Upper lobe of left lung (tissue), 6 donors: ENCODE data around the gene SHLD2. TPM values are rescaled to one million over a fixed set of nuclear protein-coding genes. Genes with fewer than 3 reads are reported as not detected.
"Not testable (repeated sequence)": the region's sequence is repeated elsewhere in the genome, so short reads cannot be mapped to it uniquely, and the experiment has no call there.

Source experiments
- ATAC-seq, 2 donors: fragments of 200-7000 bp; cut with Tn5 transposase; one replicate each; pipeline ENCODE4 v1.9.1; 2022; ENCODE audit warnings: mild to moderate bottlenecking in 2 of 2, moderate library complexity in 2 of 2; ENCODE audit not compliant: low FRiP score in 2 of 2
- DNase-seq, 2 donors: peaks; one replicate each; pipeline ENCODE4 v3.0.0-alpha.2; 2019 to 2020
- H3K27ac ChIP-seq, 4 donors: fragments of 200-600 bp; sonication (generic); one replicate each; pipeline ENCODE4 v1.5.1; 2016 to 2019
- H3K27me3 ChIP-seq, 4 donors: fragments of 200-600 bp; sonication (generic); one replicate each; pipeline ENCODE4 v1.5.1; 2017 to 2019
- H3K36me3 ChIP-seq, 4 donors: fragments of 200-600 bp; sonication (generic); one replicate each; pipeline ENCODE4 v1.5.1; 2016 to 2019
- H3K4me1 ChIP-seq, 4 donors: fragments of 200-600 bp; sonication (generic); one replicate each; pipeline ENCODE4 v1.5.1; 2018 to 2019
- H3K4me3 ChIP-seq, 4 donors: fragments of 200-600 bp; sonication (generic); one replicate each; pipeline ENCODE4 v1.5.1; 2017 to 2019; ENCODE audit warnings: mild to moderate bottlenecking in 2 of 4, moderate library complexity in 1 of 4
- H3K9me3 ChIP-seq, 4 donors: fragments of 200-600 bp; sonication (generic); one replicate each; pipeline ENCODE4 v1.5.1; 2018 to 2019
- POLR2AphosphoS5 ChIP-seq, 2 donors: sonication (generic); formaldehyde crosslinking; IDR thresholded peaks; one replicate each; pipeline ENCODE4 v1.5.1; 2017; ENCODE audit warnings: antibody characterized with exemption in 2 of 2
- WGBS, 2 donors: methylation state at CpG; one replicate each; pipeline ENCODE4 v1.1.5; 2017 to 2018; 5-methylcytosine and 5-hydroxymethylcytosine counted together
- total RNA-seq, 6 donors: library from RNA; depleted of rRNA in 4 of 6; stranded (reverse); fragments of >200 nt in 4 of 6; gene quantifications; one replicate each; pipeline versions ENCODE4 v1.1.0 to v1.2.1, GENCODE V29; 2016 to 2021
- donor health status: DM: no; HTN: no; CAD: no; lungs with moderate emphysema.
- donor health status: DM: no; HTN: yes; CAD: no; lungs with severe emphysema.

The SHLD2 gene
- total RNA-seq, 6 donors from 2014 or later, result 19.8 to 38.7 (median 26.4) TPM

DNA sequence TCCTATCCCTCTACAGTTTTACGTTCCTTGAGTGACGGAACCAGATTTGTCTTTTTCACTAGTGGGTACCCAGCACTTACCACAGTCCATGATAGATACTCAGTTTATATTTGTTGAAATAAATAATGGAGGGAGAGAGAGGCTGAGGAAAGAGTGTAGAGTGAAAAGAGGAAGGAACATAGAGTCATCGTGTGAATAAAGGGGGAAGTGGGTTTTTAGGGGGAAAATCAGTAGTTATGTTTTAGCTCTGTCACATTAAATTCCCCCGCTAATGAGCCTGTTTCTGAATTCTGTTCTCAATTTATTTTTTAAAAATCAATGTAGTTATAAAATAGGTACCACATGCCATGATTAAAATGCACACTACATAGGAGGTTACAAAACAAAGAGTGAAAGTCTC lies 91.0 kb downstream of the SHLD2 start:
- not testable (repeated sequence) for H3K27ac ChIP-seq, H3K9me3 ChIP-seq, H3K27me3 ChIP-seq, H3K4me3 ChIP-seq, H3K4me1 ChIP-seq, DNase-seq
- 83 to 87% methylated on average over 3 to 4 of the region's 4 CpGs for WGBS, 2 donors
- peaks cover 0 to 11% (median 0%) of the 10 kb centered on the region in 4 donors for H3K36me3 ChIP-seq
- peak in 1 of 2 donors; percentile 45 for ATAC-seq

DNA sequence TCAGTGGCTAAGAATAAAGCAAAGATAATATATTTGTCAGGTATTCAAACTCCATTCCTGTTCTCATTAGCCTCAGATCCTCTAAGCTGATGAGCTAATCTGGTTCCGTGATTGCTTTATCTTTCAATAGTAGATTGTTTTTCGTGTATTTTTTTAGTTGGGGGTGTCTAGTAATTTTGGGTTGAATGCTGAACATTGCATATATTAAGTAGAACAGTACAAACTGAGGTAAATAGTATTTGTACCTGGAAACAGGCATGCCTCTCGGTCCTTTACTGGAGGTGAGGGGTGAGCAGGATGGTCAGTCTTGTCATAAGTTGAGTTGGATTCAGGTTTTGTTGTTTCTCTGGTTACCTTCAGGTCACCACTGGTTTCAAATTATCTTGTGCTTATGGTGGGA lies 92.6 kb downstream of the SHLD2 start:
- H3K36me3 ChIP-seq, result peaks cover 0 to 15% (median 0%) of the 10 kb centered on the region in 4 donors
- H3K4me1 ChIP-seq, ATAC-seq, H3K27me3 ChIP-seq, DNase-seq, H3K4me3 ChIP-seq, H3K9me3 ChIP-seq, H3K27ac ChIP-seq: not testable (repeated sequence)
- 83 to 93% methylated on average over 3 of the region's 3 CpGs for WGBS, 2 donors

DNA sequence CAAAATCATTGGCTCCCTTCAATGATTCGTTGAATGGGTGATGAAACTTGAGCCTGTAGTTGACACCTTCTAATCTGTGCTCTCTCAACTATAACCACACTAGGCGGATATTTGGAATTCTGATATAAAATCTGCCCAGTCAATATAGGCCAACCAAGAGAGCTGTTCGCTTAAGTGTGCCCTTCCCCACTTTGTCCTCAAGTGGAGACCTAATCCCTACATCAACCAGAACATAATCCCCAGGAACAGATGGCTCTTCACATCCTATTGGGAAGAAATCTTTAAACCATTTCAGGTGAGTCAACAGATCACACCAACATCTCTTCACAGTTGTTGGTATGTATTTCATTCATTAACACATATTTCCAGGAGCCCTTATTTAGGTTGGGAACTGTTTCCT lies 96.8 kb downstream of the SHLD2 start:
- 98 to 99% methylated on average over 3 of the region's 3 CpGs for WGBS, 2 donors
- H3K27me3 ChIP-seq, H3K4me1 ChIP-seq, H3K9me3 ChIP-seq, DNase-seq, H3K4me3 ChIP-seq, ATAC-seq, H3K27ac ChIP-seq: not testable (repeated sequence)
- peaks cover 0 to 14% (median 0%) of the 10 kb centered on the region in 4 donors for H3K36me3 ChIP-seq

DNA sequence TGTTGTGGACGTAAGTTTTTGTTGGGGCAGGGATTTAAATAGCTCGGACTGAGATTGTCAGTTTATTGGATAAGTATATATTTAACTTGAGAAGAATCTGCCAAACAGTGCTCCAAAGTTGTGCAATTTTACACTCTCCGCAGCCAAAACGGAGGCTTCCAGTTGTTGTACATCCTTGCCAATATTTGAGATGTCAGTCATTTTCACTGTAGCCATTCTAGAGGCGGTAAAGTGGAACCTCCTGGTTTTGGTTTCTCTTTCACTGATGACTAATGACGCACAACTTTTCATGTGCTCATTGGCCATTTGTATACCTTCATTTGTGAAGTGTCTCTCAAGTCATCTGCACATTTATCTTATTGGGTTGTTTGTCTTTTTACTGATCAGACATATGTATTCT lies 105.9 kb downstream of the SHLD2 start:
- Histone ChIP-seq H3K27ac (peak overlapping the region in 1 of 4 donors; percentile 35), H3K4me3 (peak overlapping the region in 3 of 4 donors; percentile 18 to 35 (median 25)), H3K4me1 (peaks cover 0 to 18% (median 2%) of the 10 kb centered on the region in 4 donors)
- H3K27me3 ChIP-seq, H3K36me3 ChIP-seq, H3K9me3 ChIP-seq: not testable (repeated sequence)
- WGBS, 2 donors, result 29 to 34% methylated on average over 6 of the region's 6 CpGs
- TF ChIP-seq POLR2AphosphoS5 (IDR thresholded peaks at IDR 0.05), result peak in 1 of 2 donors; percentile 40
- peak in 1 of 2 donors; percentile 60 for ATAC-seq
- DNase-seq, result peak in 1 of 2 donors; percentile 32

DNA sequence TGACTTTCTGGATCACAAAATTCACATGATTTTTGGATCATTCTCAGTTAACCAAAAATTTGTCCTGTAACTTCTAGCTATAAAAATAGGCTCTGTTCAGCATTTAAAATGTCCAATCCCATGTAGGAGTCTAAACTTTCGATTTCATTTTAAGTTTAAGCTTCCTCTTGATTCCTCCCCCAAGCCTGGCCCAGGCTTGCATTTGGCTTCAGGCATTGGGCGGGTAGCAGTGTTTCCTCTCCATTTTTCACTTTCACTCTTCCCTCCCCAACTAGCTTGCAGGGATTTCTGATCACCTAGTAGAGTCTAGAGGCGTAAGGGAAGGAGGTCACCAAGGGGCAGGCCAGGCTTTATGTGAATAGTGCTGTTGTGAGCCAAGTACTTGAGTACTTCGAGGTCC lies 109.8 kb downstream of the SHLD2 start:
- not testable (repeated sequence) for H3K36me3 ChIP-seq, H3K27me3 ChIP-seq, H3K9me3 ChIP-seq, DNase-seq, H3K4me3 ChIP-seq
- peak; percentile 31 to 70 for ATAC-seq
- WGBS, 2 donors, result 5 to 13% methylated on average over 2 of the region's 4 CpGs
- Histone ChIP-seq H3K27ac (peak overlapping the region in 1 of 4 donors; percentile 86), H3K4me1 (peaks cover 0 to 18% (median 2%) of the 10 kb centered on the region in 4 donors)

DNA sequence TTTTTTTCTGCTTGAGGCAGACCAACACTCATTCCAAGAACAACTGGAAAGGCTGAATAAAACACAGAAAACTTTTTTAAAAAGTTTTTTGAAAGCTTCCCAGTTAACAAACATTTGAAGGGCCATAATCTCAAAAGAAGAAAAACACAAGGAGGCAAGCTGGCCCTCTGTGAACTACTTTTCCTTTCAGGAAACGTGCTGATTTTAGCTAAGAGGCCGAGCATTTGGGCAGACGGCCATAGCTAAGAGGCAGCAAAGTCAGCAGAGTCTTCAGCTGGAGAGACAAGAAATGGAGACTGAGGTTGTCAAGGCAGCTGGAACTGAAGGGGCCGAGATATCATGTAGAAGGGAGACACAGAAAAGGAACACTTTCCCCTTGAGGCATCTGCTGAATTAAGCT lies 111.9 kb downstream of the SHLD2 start:
- not testable (repeated sequence) for H3K9me3 ChIP-seq, DNase-seq, H3K4me3 ChIP-seq, H3K27me3 ChIP-seq, H3K36me3 ChIP-seq, ATAC-seq
- WGBS, 2 donors, result 25 to 34% methylated on average over 4 of the region's 4 CpGs
- Histone ChIP-seq H3K4me1 (peaks cover 0 to 18% (median 2%) of the 10 kb centered on the region in 4 donors), H3K27ac (peak overlapping the region in 1 of 4 donors; percentile 48)

DNA sequence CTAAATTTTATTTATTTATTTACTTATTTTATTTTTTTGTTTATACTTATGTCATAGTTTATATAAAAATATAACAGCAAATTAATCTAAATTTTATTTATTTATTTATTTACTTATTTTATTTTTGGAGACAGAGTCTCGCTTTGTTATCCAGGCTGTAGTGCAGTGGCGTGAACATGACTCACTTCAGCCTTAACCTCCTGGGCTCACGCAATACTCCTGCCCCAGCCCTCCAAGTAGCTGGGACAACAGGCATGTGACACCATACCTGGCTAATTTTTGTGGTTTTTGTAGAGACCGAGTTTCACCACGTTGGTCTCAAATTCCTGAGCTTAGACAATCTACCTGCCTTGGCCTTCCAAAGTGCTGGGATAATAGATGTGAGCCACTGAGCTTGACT lies 115.3 kb downstream of the SHLD2 start:
- not testable (repeated sequence) for H3K4me3 ChIP-seq, H3K27ac ChIP-seq, ATAC-seq, H3K9me3 ChIP-seq, H3K36me3 ChIP-seq, DNase-seq, H3K27me3 ChIP-seq
- peaks cover 0 to 10% (median 1%) of the 10 kb centered on the region in 4 donors for H3K4me1 ChIP-seq
- WGBS, 2 donors, result 90 to 93% methylated on average over 5 of the region's 5 CpGs

DNA sequence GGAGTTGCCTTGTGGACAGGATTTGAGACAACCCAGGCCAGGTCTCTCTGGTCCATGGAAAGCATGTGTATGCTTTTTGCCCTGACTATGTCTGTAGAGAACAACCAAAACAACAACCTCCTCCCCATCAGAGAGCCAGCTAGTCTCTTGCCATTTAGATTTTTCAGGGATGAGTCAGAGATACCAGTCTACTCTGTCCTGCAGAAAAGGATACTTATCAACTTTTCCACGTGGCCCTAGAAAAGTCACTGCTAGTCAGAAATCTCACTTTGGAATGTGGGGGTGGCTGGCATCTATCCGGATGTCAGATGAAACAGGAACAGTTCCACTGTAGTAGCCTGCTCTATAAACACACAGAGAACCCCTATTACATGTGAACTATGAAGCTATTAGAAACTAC lies 116.8 kb downstream of the SHLD2 start:
- DNase-seq, H3K27ac ChIP-seq, H3K36me3 ChIP-seq, ATAC-seq, H3K27me3 ChIP-seq, H3K9me3 ChIP-seq, H3K4me3 ChIP-seq: not testable (repeated sequence)
- peaks cover 0 to 18% (median 6%) of the 10 kb centered on the region in 4 donors for H3K4me1 ChIP-seq
- WGBS, 2 donors, result 60 to 70% methylated on average over 2 of the region's 2 CpGs

DNA sequence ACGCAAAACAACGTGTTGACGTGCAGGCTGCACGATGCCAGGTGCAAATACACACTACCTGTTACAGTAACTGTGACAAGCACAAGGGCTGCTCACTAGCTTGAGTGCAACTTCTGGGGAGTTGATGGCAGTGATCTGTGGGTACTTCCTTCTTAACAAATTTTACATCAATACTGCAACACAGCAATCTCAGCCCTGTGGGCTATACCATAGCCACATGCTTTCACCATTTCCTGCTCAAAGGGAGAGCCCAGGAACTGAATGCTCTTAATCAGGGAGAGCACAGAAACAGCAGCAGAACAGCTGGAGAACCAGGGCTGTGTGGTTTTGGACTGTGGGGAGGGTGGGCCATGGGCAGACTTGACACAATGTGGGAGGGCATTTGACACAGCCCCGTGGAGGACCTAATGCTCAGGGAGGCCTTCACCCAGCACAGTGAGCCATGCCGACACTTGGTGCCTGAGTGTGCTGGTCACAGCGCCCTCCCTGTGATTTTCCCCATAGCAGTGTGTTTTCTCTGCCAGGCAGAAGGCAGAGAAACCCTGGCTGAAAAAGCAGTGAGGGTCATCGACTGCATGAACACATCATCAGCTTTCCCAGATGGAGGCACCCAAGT lies 118.3 kb downstream of the SHLD2 start:
- ATAC-seq, result peak; percentile 43 to 56
- not testable (repeated sequence) for H3K9me3 ChIP-seq, DNase-seq, H3K27me3 ChIP-seq, H3K4me3 ChIP-seq, H3K27ac ChIP-seq, H3K36me3 ChIP-seq
- peaks cover 0 to 18% (median 6%) of the 10 kb centered on the region in 4 donors for H3K4me1 ChIP-seq
- WGBS, 2 donors, result 74% methylated on average over 4 of the region's 8 CpGs; no CpG with 5 or more reads in 1 of the 2 donors

DNA sequence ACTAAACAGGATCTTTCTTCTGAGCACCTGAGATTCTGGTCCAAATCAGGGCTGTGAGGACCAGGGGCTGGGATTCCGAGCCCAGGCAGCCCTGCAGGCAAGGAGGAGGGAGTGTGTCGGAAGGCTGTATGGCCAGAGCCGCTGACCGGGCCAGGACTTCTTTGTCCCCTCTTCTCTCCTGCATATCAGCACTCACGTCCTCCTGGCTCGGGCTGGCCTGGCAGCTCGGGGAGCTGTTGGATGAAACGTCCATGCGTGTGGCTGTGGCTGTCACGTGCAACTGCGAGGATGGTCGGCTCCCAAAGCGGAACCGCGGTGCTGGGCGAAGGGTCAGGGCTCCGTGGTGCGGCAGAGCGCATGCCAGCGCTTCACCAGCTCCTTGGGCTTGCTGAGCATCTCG lies 118.8 kb downstream of the SHLD2 start:
- not testable (repeated sequence) for H3K27me3 ChIP-seq, H3K27ac ChIP-seq, H3K9me3 ChIP-seq, H3K4me3 ChIP-seq, H3K36me3 ChIP-seq
- 91 to 100% methylated on average over 4 to 13 of the region's 21 CpGs for WGBS, 2 donors
- DNase-seq, result peak in 1 of 2 donors; percentile 78
- peak in 1 of 2 donors; percentile 15 for ATAC-seq
- peaks cover 0 to 18% (median 6%) of the 10 kb centered on the region in 4 donors for H3K4me1 ChIP-seq

DNA sequence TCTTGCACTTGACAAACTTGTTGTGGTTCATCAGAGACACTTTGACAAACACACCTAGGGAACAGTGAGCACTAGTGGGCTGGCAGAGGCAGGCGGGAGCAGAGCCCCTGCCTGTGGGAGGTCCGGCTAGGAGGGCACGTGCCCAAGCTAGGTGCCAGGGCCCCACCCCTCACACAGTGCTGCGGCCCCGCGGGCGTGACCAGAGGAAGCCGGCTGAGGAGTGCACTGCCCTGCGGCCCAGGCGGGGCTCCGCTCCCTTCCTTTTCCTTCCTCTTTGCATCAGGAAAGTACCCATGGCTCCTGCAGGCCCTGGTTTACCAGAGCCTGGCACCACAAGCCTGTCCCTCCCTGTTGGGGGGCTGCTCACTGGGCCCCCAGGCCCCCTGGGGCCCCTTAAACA lies 121.1 kb downstream of the SHLD2 start:
- not testable (repeated sequence) for H3K36me3 ChIP-seq, H3K9me3 ChIP-seq, H3K4me3 ChIP-seq, H3K27me3 ChIP-seq
- 56% methylated on average over 11 of the region's 11 CpGs; no CpG with 5 or more reads in 1 of the 2 donors for WGBS, 2 donors
- H3K27ac ChIP-seq, result peak overlapping the region in 2 of 4 donors; percentile 36 to 67
- peak; percentile 27 to 86 for DNase-seq
- H3K4me1 ChIP-seq, result peaks cover 0 to 18% (median 6%) of the 10 kb centered on the region in 4 donors
- ATAC-seq, result peak; percentile 68 to 69

DNA sequence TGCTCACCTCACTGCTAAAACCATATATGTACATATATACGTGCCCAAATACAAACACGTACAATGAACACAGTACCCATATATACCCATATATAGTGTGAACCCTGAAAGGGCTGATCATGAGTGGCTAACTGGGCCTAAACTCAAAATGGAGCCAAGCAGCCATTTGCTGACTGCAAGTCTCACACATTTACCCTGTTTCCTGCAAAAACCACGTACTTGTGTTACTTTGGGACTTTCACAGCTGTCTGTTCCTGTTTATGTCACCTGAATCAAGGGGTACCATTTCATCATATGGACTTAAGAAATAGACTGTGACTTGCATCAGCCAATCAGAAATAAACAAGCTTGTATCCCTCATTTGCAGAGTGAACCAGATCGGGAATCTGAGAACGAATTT lies 124.4 kb downstream of the SHLD2 start:
- H3K9me3 ChIP-seq, H3K36me3 ChIP-seq, ATAC-seq, H3K4me3 ChIP-seq, H3K27me3 ChIP-seq, DNase-seq, H3K27ac ChIP-seq: not testable (repeated sequence)
- 67 to 89% methylated on average over 1 to 2 of the region's 5 CpGs for whole genome bisulfite sequencing, 2 donors
- peaks cover 0 to 17% (median 6%) of the 10 kb centered on the region in 4 donors for H3K4me1 ChIP-seq

DNA sequence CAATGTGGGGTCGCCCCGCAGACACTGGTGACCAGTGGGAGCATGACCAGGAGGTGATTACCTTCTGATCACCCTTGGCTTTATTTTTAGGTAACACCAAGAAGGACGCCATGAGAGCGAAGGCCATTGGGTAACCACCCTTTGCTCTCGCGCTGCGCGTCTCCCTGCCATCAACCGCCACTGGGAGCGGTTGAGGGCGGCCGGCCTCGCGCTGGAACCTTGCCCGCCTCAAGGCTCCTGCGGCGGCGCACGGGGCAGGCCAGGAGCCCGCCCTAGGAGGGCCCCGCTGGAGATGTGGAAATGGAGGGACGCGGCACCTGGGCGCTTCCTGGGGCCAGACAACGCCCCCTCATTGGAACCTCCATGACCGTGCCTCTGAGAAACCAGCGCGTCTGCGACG lies 127.8 kb downstream of the SHLD2 start:
- H3K27me3 ChIP-seq, H3K9me3 ChIP-seq, H3K36me3 ChIP-seq, DNase-seq, H3K27ac ChIP-seq, H3K4me3 ChIP-seq, H3K4me1 ChIP-seq, ATAC-seq: not testable (repeated sequence)
- 92% methylated on average over 21 of the region's 30 CpGs; no CpG with 5 or more reads in 1 of the 2 donors for WGBS, 2 donors
